ENCODE results near the gene MIA.

The MIA gene

GRCh38 chr19:40740747-40741146 lies 34.6 kb upstream of the MIA start:
- Histone ChIP-seq H3K27ac (ENCODE audit: low read depth, low read length) (no peak overlapping the region), H3K79me2 (ENCODE audit: control insufficient read depth, insufficient read depth, low read length, unreplicated experiment) (no peaks in the 10 kb centered on the region), H2AFZ (ENCODE audit: low read length, unreplicated experiment) (no peak overlapping the region), H3K4me1 (ENCODE audit: control insufficient read depth, insufficient read depth, low read length, unreplicated experiment) (peaks cover 10% of the 10 kb centered on the region), H3K36me3 (ENCODE audit: insufficient read depth, low read length) (no peaks in the 10 kb centered on the region), H3K27me3 (ENCODE audit: insufficient read depth, low read length) (no peaks in the 10 kb centered on the region), H3K4me3 (ENCODE audit: low read depth, low read length) (no peak overlapping the region)

- Histone ChIP-seq H3K4me3 (ENCODE audit: low read depth, low read length) (no peak overlapping the region), H3K36me3 (ENCODE audit: insufficient read depth, low read length) (no peaks in the 10 kb centered on the region), H3K27ac (ENCODE audit: low read depth, low read length) (no peak overlapping the region), H3K4me1 (ENCODE audit: control insufficient read depth, insufficient read depth, low read length, unreplicated experiment) (peaks cover 12% of the 10 kb centered on the region), H3K27me3 (ENCODE audit: insufficient read depth, low read length) (no peaks in the 10 kb centered on the region), H2AFZ (ENCODE audit: low read length, unreplicated experiment) (no peak overlapping the region), H3K79me2 (ENCODE audit: control insufficient read depth, insufficient read depth, low read length, unreplicated experiment) (no peaks in the 10 kb centered on the region)
These were observed 33.6 kb upstream of the MIA start for GRCh38 chr19:40741527-40742390.

- H3K36me3 ChIP-seq (ENCODE audit: insufficient read depth, low read length) = no peaks in the 10 kb centered on the region
- H3K27me3 ChIP-seq (ENCODE audit: insufficient read depth, low read length) = no peaks in the 10 kb centered on the region
- no peak overlapping the region for H2AFZ ChIP-seq (ENCODE audit: low read length, unreplicated experiment)
- no peak overlapping the region for H3K27ac ChIP-seq (ENCODE audit: low read depth, low read length)
- no peak overlapping the region for H3K4me3 ChIP-seq (ENCODE audit: low read depth, low read length)
- peaks cover 12% of the 10 kb centered on the region for H3K4me1 ChIP-seq (ENCODE audit: control insufficient read depth, insufficient read depth, low read length, unreplicated experiment)
- H3K79me2 ChIP-seq (ENCODE audit: control insufficient read depth, insufficient read depth, low read length, unreplicated experiment) = no peaks in the 10 kb centered on the region
These were observed 32.8 kb upstream of the MIA start for GRCh38 chr19:40742477-40742876.

- H3K36me3 ChIP-seq (ENCODE audit: insufficient read depth, low read length) = no peaks in the 10 kb centered on the region
- no peak overlapping the region for H3K4me3 ChIP-seq (ENCODE audit: low read depth, low read length)
- no peak overlapping the region for H3K27ac ChIP-seq (ENCODE audit: low read depth, low read length)
- H3K4me1 ChIP-seq (ENCODE audit: control insufficient read depth, insufficient read depth, low read length, unreplicated experiment) = peaks cover 12% of the 10 kb centered on the region
- no peaks in the 10 kb centered on the region for H3K27me3 ChIP-seq (ENCODE audit: insufficient read depth, low read length)
- H3K79me2 ChIP-seq (ENCODE audit: control insufficient read depth, insufficient read depth, low read length, unreplicated experiment) = no peaks in the 10 kb centered on the region
- H2AFZ ChIP-seq (ENCODE audit: low read length, unreplicated experiment) = no peak overlapping the region
These were observed 32.4 kb upstream of the MIA start for GRCh38 chr19:40742886-40743285.

GRCh38 chr19:40743926-40744325 lies 31.4 kb upstream of the MIA start:
- H3K4me3 ChIP-seq (ENCODE audit: low read depth, low read length) = no peak overlapping the region
- H3K36me3 ChIP-seq (ENCODE audit: insufficient read depth, low read length) = no peaks in the 10 kb centered on the region
- no peak overlapping the region for H2AFZ ChIP-seq (ENCODE audit: low read length, unreplicated experiment)
- H3K4me1 ChIP-seq (ENCODE audit: control insufficient read depth, insufficient read depth, low read length, unreplicated experiment) = peaks cover 12% of the 10 kb centered on the region
- no peaks in the 10 kb centered on the region for H3K27me3 ChIP-seq (ENCODE audit: insufficient read depth, low read length)
- no peak overlapping the region for H3K27ac ChIP-seq (ENCODE audit: low read depth, low read length)
- H3K79me2 ChIP-seq (ENCODE audit: control insufficient read depth, insufficient read depth, low read length, unreplicated experiment) = no peaks in the 10 kb centered on the region

GRCh38 chr19:40744554-40745401 lies 30.5 kb upstream of the MIA start:
- Histone ChIP-seq H3K79me2 (ENCODE audit: control insufficient read depth, insufficient read depth, low read length, unreplicated experiment) (no peaks in the 10 kb centered on the region), H3K27ac (ENCODE audit: low read depth, low read length) (peak overlapping the region; percentile 34; the same call in 1 of the 2 replicates), H3K4me3 (ENCODE audit: low read depth, low read length) (no peak overlapping the region), H3K27me3 (ENCODE audit: insufficient read depth, low read length) (no peaks in the 10 kb centered on the region), H2AFZ (ENCODE audit: low read length, unreplicated experiment) (no peak overlapping the region), H3K36me3 (ENCODE audit: insufficient read depth, low read length) (no peaks in the 10 kb centered on the region), H3K4me1 (ENCODE audit: control insufficient read depth, insufficient read depth, low read length, unreplicated experiment) (peaks cover 19% of the 10 kb centered on the region)

- H3K27ac ChIP-seq (ENCODE audit: low read depth, low read length) = peak overlapping the region; percentile 34; the same call in 1 of the 2 replicates
- no peaks in the 10 kb centered on the region for H3K36me3 ChIP-seq (ENCODE audit: insufficient read depth, low read length)
- no peaks in the 10 kb centered on the region for H3K27me3 ChIP-seq (ENCODE audit: insufficient read depth, low read length)
- H3K4me3 ChIP-seq (ENCODE audit: low read depth, low read length) = no peak overlapping the region
- H3K79me2 ChIP-seq (ENCODE audit: control insufficient read depth, insufficient read depth, low read length, unreplicated experiment) = no peaks in the 10 kb centered on the region
- H3K4me1 ChIP-seq (ENCODE audit: control insufficient read depth, insufficient read depth, low read length, unreplicated experiment) = peaks cover 21% of the 10 kb centered on the region
- no peak overlapping the region for H2AFZ ChIP-seq (ENCODE audit: low read length, unreplicated experiment)
These were observed 29.9 kb upstream of the MIA start for GRCh38 chr19:40745402-40745780.

- Histone ChIP-seq H3K4me3 (ENCODE audit: low read depth, low read length) (no peak overlapping the region), H2AFZ (ENCODE audit: low read length, unreplicated experiment) (no peak overlapping the region), H3K27ac (ENCODE audit: low read depth, low read length) (no peak overlapping the region), H3K36me3 (ENCODE audit: insufficient read depth, low read length) (no peaks in the 10 kb centered on the region), H3K79me2 (ENCODE audit: control insufficient read depth, insufficient read depth, low read length, unreplicated experiment) (peaks cover 14% of the 10 kb centered on the region), H3K27me3 (ENCODE audit: insufficient read depth, low read length) (no peaks in the 10 kb centered on the region), H3K4me1 (ENCODE audit: control insufficient read depth, insufficient read depth, low read length, unreplicated experiment) (peaks cover 21% of the 10 kb centered on the region)
These were observed 27.8 kb upstream of the MIA start for GRCh38 chr19:40747536-40747935.

- Histone ChIP-seq H3K4me1 (ENCODE audit: control insufficient read depth, insufficient read depth, low read length, unreplicated experiment) (peaks cover 21% of the 10 kb centered on the region), H3K36me3 (ENCODE audit: insufficient read depth, low read length) (no peaks in the 10 kb centered on the region), H3K79me2 (ENCODE audit: control insufficient read depth, insufficient read depth, low read length, unreplicated experiment) (peaks cover 34% of the 10 kb centered on the region), H3K27me3 (ENCODE audit: insufficient read depth, low read length) (no peaks in the 10 kb centered on the region), H3K27ac (ENCODE audit: low read depth, low read length) (peak within 1 kb of the TSS; percentile 90), H2AFZ (ENCODE audit: low read length, unreplicated experiment) (peak within 1 kb of the TSS; percentile 20), H3K4me3 (ENCODE audit: low read depth, low read length) (peak within 1 kb of the TSS; percentile 88)
These were observed 25.1 kb upstream of the MIA start, which contains the start of gene ACTMAP for GRCh38 chr19:40750058-40750873. Gene ACTMAP, minus strand, starts transcription at chr19:40750477. Its CDS starts 674 bp downstream, at chr19:40749803.

- Histone ChIP-seq H3K27ac (ENCODE audit: low read depth, low read length) (peak within 1 kb of the TSS; percentile 90), H3K4me1 (ENCODE audit: control insufficient read depth, insufficient read depth, low read length, unreplicated experiment) (peaks cover 19% of the 10 kb centered on the region), H3K79me2 (ENCODE audit: control insufficient read depth, insufficient read depth, low read length, unreplicated experiment) (peaks cover 41% of the 10 kb centered on the region), H3K36me3 (ENCODE audit: insufficient read depth, low read length) (0 out of 2 replicates have a peak, but pooled peaks cover 6% of the 10 kb centered on the region), H3K27me3 (ENCODE audit: insufficient read depth, low read length) (no peaks in the 10 kb centered on the region), H2AFZ (ENCODE audit: low read length, unreplicated experiment) (peak within 1 kb of the TSS; percentile 20), H3K4me3 (ENCODE audit: low read depth, low read length) (peak within 1 kb of the TSS; percentile 88)
These were observed 24.3 kb upstream of the MIA start, which contains the start of gene SNRPA for GRCh38 chr19:40750874-40751537. Gene SNRPA, plus strand, starts transcription at chr19:40751203. Its CDS starts 206 bp downstream, at chr19:40751409.

Data from ACC112 (cell line).